Measurements from ENCODE around the gene SEC61A2.

- no peak for TF ChIP-seq ZBTB33 (IDR thresholded peaks at IDR 0.05)
- no peak for TF ChIP-seq CTCF (IDR thresholded peaks at IDR 0.05; ENCODE audit: low read depth, low read length, missing input control)
- TF ChIP-seq FOXA1 (IDR thresholded peaks at IDR 0.05): no peak
- no peak for TF ChIP-seq RAD21 (IDR thresholded peaks at IDR 0.05)
- no peak for TF ChIP-seq JUND (IDR thresholded peaks at IDR 0.05)
Observed at GRCh38 chr10:12187321-12187905, 57.9 kb downstream of the SEC61A2 start.
